HepG2 (cell line): ENCODE results near the gene TRPV2. TPM values are rescaled to one million over a fixed set of nuclear protein-coding genes. Genes with fewer than 3 reads are reported as not detected.

Source experiments
- CCAR2 ChIP-seq: fragments of 200-400 bp; formaldehyde crosslinking; optimal IDR thresholded peaks from 2 replicates; pipeline ENCODE3; 2018; ENCODE audit warnings: low read depth, mild to moderate bottlenecking, low read length, moderate library complexity
- DR1 ChIP-seq: sonication (generic); formaldehyde crosslinking; IDR thresholded peaks from 2 replicates; pipeline ENCODE4 v1.8.0; 2021; ENCODE audit warnings: mild to moderate bottlenecking, missing genetic modification reagents, inconsistent platforms
- FOXA1 ChIP-seq, 2 experiments: fragments of 450-650 bp in 1 of 2; sonication (generic) in 1 of 2; formaldehyde crosslinking in 1 of 2; IDR thresholded peaks; 2 replicates each; pipeline versions ENCODE4 v1.4.0 to v1.6.1; 2016 to 2020; ENCODE audit warnings: missing genetic modification reagents in 1 of 2
- KDM3A ChIP-seq: IDR thresholded peaks from 2 replicates; pipeline ENCODE4 v1.6.1; 2018; ENCODE audit warnings: low read depth, missing compliant biosample characterization
- TCF12 ChIP-seq, 2 experiments: fragments of 450-650 bp in 1 of 2; sonication (generic) in 1 of 2; formaldehyde crosslinking in 1 of 2; IDR thresholded peaks; 2 replicates each; pipeline versions ENCODE4 v1.6.1 to v1.8.0; 2017 to 2022; ENCODE audit warnings: antibody characterized with exemption in 1 of 2, mild to moderate bottlenecking in 1 of 2, missing genetic modification reagents in 1 of 2, moderate library complexity in 1 of 2
- ZMYM3 ChIP-seq: sonication (generic); formaldehyde crosslinking; IDR thresholded peaks from 2 replicates; pipeline ENCODE4 v1.5.1; 2020; ENCODE audit warnings: mild to moderate bottlenecking, missing genetic modification reagents
- polyA plus RNA-seq, 8 experiments: library from polyadenylated mRNA; depleted of rRNA in 3 of 8; stranded (reverse) in 7 of 8; unstranded in 1 of 8; fragments of >200 nt; fragmentation: Illumina TruSeq in 4 of 8; extraction: Trizol in 4 of 8; gene quantifications; 2 replicates each; pipeline versions ENCODE4 v1.2.1 to v1.2.3, GENCODE V29; 2011 to 2016; ENCODE audit warnings: low read depth in 4 of 8, missing spikeins in 1 of 8, mixed read lengths in 1 of 8; ENCODE audit not compliant: insufficient read depth in 1 of 8
- total RNA-seq, 5 experiments: library from RNA; depleted of rRNA; stranded (reverse); fragments of >200 nt; fragmentation: Illumina TruSeq; extraction: Trizol; gene quantifications; 2 replicates each; pipeline ENCODE4 v1.2.3, GENCODE V29; 2016; ENCODE audit warnings: low read depth in 1 of 5
- TF ChIP-seq, protein P1 (sequence below): sonication (generic); formaldehyde crosslinking; IDR thresholded peaks from 2 replicates; pipeline ENCODE4 v1.5.1; 2020; ENCODE audit warnings: mild to moderate bottlenecking, missing genetic modification reagents, moderate library complexity
- TF ChIP-seq, protein P2 (sequence below): IDR thresholded peaks from 2 replicates; pipeline ENCODE4 v1.6.1; 2018; ENCODE audit warnings: missing genetic modification reagents
- TF ChIP-seq, protein P3 (sequence below): sonication (generic); formaldehyde crosslinking; IDR thresholded peaks from 2 replicates; pipeline ENCODE4 v1.4.0; 2020; ENCODE audit warnings: missing genetic modification reagents
- TF ChIP-seq, protein P4 (sequence below): sonication (generic); formaldehyde crosslinking; conservative IDR thresholded peaks from 2 replicates; pipeline ENCODE4 v1.8.0; 2022; ENCODE audit warnings: missing genetic modification reagents
- TF ChIP-seq, protein P5 (sequence below), 2 experiments: sonication (generic) in 1 of 2; formaldehyde crosslinking in 1 of 2; IDR thresholded peaks; 2 replicates each; pipeline versions ENCODE4 v1.4.0 to v1.6.1; 2018 to 2020; ENCODE audit warnings: missing genetic modification reagents in 2 of 2, borderline replicate concordance in 1 of 2, low read depth in 1 of 2, mild to moderate bottlenecking in 1 of 2, missing biosample characterization in 1 of 2
- TF ChIP-seq, protein P6 (sequence below): sonication (generic); formaldehyde crosslinking; IDR thresholded peaks from 2 replicates; pipeline ENCODE4 v1.5.0; 2020; ENCODE audit warnings: mild to moderate bottlenecking, low read depth, missing genetic modification reagents, borderline replicate concordance
- TF ChIP-seq, protein P7 (sequence below): sonication (generic); formaldehyde crosslinking; IDR thresholded peaks from 2 replicates; pipeline ENCODE4 v1.4.0; 2020; ENCODE audit warnings: mild to moderate bottlenecking, missing genetic modification reagents

Gene TRPV2
- total and polyA plus RNA-seq, 2 of the 13 experiments (the other 11 are each of a cell fraction or from before 2014, with no cell fraction given) = 13.6 to 21.3 TPM

DNA sequence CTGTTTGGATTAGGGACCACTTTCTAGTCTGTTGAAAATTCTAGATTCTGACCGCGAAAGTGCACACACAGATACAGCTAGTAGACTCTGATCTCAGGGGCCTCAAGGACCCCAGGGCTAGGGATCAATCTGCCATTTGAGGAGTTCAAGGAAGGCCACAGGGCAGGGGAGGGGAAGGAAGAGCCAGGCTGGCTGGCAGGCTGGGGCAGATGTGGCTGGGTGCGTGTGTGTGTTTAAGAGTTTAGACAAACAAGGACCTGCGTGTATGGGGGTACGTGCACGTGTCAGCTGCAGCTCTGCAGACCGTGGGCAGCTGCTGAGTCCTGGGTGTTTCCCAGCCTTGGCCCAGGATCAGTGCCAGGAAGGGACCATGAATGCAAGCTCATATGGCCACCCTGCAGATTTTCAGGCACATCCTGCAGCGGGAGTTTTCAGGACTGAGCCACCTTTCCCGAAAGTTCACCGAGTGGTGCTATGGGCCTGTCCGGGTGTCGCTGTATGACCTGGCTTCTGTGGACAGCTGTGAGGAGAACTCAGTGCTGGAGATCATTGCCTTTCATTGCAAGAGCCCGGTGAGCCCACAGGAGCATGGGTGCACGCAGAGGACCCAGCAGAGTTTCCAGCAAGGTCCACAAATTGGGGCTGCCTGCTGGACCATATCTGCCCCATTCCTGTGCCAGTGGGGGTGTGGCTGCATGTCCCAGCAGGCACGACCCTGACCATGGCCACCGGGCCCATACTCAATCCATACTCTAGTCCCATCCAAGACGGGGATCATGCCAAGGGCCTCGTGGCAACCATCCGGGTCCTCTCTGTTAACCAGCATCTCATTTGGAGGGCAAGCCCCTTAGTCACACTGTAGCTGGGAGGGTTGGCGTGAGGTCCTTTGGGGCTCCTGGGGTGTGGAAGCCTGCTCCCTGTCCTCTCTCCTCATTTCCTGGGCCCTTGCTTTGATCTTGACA, 10.6 kb downstream of the TRPV2 start (continued):
- TF ChIP-seq, protein P1, sequence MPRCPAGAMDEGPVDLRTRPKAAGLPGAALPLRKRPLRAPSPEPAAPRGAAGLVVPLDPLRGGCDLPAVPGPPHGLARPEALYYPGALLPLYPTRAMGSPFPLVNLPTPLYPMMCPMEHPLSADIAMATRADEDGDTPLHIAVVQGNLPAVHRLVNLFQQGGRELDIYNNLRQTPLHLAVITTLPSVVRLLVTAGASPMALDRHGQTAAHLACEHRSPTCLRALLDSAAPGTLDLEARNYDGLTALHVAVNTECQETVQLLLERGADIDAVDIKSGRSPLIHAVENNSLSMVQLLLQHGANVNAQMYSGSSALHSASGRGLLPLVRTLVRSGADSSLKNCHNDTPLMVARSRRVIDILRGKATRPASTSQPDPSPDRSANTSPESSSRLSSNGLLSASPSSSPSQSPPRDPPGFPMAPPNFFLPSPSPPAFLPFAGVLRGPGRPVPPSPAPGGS (CRISPR knock-in tag) = no peak
- TF ChIP-seq, protein P2, sequence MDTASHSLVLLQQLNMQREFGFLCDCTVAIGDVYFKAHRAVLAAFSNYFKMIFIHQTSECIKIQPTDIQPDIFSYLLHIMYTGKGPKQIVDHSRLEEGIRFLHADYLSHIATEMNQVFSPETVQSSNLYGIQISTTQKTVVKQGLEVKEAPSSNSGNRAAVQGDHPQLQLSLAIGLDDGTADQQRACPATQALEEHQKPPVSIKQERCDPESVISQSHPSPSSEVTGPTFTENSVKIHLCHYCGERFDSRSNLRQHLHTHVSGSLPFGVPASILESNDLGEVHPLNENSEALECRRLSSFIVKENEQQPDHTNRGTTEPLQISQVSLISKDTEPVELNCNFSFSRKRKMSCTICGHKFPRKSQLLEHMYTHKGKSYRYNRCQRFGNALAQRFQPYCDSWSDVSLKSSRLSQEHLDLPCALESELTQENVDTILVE (CRISPR knock-in tag) = no peak
- TF ChIP-seq, protein P3, sequence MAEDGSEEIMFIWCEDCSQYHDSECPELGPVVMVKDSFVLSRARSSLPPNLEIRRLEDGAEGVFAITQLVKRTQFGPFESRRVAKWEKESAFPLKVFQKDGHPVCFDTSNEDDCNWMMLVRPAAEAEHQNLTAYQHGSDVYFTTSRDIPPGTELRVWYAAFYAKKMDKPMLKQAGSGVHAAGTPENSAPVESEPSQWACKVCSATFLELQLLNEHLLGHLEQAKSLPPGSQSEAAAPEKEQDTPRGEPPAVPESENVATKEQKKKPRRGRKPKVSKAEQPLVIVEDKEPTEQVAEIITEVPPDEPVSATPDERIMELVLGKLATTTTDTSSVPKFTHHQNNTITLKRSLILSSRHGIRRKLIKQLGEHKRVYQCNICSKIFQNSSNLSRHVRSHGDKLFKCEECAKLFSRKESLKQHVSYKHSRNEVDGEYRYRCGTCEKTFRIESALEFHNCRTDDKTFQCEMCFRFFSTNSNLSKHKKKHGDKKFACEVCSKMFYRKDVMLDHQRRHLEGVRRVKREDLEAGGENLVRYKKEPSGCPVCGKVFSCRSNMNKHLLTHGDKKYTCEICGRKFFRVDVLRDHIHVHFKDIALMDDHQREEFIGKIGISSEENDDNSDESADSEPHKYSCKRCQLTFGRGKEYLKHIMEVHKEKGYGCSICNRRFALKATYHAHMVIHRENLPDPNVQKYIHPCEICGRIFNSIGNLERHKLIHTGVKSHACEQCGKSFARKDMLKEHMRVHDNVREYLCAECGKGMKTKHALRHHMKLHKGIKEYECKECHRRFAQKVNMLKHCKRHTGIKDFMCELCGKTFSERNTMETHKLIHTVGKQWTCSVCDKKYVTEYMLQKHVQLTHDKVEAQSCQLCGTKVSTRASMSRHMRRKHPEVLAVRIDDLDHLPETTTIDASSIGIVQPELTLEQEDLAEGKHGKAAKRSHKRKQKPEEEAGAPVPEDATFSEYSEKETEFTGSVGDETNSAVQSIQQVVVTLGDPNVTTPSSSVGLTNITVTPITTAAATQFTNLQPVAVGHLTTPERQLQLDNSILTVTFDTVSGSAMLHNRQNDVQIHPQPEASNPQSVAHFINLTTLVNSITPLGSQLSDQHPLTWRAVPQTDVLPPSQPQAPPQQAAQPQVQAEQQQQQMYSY (CRISPR knock-in tag) = no peak
- no peak for TF ChIP-seq FOXA1 (IDR thresholded peaks at IDR 0.05)
- peak; percentile 72; the same call in 1 of the 2 replicates for TF ChIP-seq FOXA1 (CRISPR knock-in tag; IDR thresholded peaks at IDR 0.05)
- TF ChIP-seq, protein P4, sequence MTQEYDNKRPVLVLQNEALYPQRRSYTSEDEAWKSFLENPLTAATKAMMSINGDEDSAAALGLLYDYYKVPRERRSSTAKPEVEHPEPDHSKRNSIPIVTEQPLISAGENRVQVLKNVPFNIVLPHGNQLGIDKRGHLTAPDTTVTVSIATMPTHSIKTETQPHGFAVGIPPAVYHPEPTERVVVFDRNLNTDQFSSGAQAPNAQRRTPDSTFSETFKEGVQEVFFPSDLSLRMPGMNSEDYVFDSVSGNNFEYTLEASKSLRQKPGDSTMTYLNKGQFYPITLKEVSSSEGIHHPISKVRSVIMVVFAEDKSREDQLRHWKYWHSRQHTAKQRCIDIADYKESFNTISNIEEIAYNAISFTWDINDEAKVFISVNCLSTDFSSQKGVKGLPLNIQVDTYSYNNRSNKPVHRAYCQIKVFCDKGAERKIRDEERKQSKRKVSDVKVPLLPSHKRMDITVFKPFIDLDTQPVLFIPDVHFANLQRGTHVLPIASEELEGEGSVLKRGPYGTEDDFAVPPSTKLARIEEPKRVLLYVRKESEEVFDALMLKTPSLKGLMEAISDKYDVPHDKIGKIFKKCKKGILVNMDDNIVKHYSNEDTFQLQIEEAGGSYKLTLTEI = no peak
- TF ChIP-seq, protein P5, sequence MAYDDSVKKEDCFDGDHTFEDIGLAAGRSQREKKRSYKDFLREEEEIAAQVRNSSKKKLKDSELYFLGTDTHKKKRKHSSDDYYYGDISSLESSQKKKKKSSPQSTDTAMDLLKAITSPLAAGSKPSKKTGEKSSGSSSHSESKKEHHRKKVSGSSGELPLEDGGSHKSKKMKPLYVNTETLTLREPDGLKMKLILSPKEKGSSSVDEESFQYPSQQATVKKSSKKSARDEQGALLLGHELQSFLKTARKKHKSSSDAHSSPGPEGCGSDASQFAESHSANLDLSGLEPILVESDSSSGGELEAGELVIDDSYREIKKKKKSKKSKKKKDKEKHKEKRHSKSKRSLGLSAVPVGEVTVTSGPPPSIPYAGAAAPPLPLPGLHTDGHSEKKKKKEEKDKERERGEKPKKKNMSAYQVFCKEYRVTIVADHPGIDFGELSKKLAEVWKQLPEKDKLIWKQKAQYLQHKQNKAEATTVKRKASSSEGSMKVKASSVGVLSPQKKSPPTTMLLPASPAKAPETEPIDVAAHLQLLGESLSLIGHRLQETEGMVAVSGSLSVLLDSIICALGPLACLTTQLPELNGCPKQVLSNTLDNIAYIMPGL (CRISPR knock-in tag; IDR thresholded peaks at IDR 0.05; ENCODE audit: borderline replicate concordance in 1 of 2, low read depth in 1 of 2) = no peak
- TF ChIP-seq DR1 (CRISPR knock-in tag) = no peak
- TF ChIP-seq TCF12 (IDR thresholded peaks at IDR 0.05) = no peak
- TF ChIP-seq TCF12 (CRISPR knock-in tag; IDR thresholded peaks at IDR 0.05) = no peak
- TF ChIP-seq CCAR2 = no peak
- peak; percentile 77 for TF ChIP-seq ZMYM3 (CRISPR knock-in tag)
- TF ChIP-seq, protein P6, sequence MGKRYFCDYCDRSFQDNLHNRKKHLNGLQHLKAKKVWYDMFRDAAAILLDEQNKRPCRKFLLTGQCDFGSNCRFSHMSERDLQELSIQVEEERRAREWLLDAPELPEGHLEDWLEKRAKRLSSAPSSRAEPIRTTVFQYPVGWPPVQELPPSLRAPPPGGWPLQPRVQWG = no peak
- no peak for TF ChIP-seq KDM3A (CRISPR knock-in tag)
- TF ChIP-seq, protein P7, sequence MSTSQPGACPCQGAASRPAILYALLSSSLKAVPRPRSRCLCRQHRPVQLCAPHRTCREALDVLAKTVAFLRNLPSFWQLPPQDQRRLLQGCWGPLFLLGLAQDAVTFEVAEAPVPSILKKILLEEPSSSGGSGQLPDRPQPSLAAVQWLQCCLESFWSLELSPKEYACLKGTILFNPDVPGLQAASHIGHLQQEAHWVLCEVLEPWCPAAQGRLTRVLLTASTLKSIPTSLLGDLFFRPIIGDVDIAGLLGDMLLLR = no peak
